Prostate gland (tissue), 2 donors: Measurements from ENCODE around the gene FAM161A. TPM values are rescaled to one million over a fixed set of nuclear protein-coding genes. Genes with fewer than 3 reads are reported as not detected.

Source experiments
- DNase-seq: peaks from one replicate; pipeline ENCODE4 v3.0.0-alpha.2; 2019; ENCODE audit warnings: low spot score
- H3K27ac ChIP-seq, 2 donors: fragments of 200-600 bp; sonication (generic); 2 replicates each; pipeline ENCODE4 v1.5.1; 2017 to 2019
- H3K27me3 ChIP-seq: fragments of 200-600 bp; sonication (generic); replicated peaks from 2 replicates; pipeline ENCODE4 v1.5.1; 2019; ENCODE audit not compliant: insufficient read depth
- H3K36me3 ChIP-seq, 2 donors: fragments of 200-600 bp; sonication (generic); 1 replicate in 1 of 2; 2 replicates in 1 of 2; pipeline versions ENCODE4 v1.5.1 to v1.8.1; 2017 to 2019
- H3K4me1 ChIP-seq: fragments of 200-600 bp; sonication (generic); replicated peaks from 2 replicates; pipeline ENCODE4 v1.5.1; 2019
- H3K4me3 ChIP-seq, 2 donors: fragments of 200-600 bp; sonication (generic); 2 replicates each; pipeline ENCODE4 v1.5.1; 2017 to 2019
- H3K9me3 ChIP-seq: fragments of 200-600 bp; sonication (generic); 2 replicates; pipeline ENCODE4 v1.5.1; 2017
- CTCF ChIP-seq, 4 experiments: fragments of 200-600 bp in 2 of 4; fragments of 450-650 bp in 2 of 4; sonication (generic) in 2 of 4; IDR thresholded peaks; 1 replicate in 3 of 4; 2 replicates in 1 of 4; pipeline ENCODE4 v1.5.1; 2016 to 2019; ENCODE audit warnings: antibody characterized with exemption in 4 of 4, mild to moderate bottlenecking in 2 of 4, moderate library complexity in 2 of 4
- POLR2A ChIP-seq: fragments of 450-650 bp; IDR thresholded peaks from one replicate; pipeline ENCODE4 v1.6.1; 2016; ENCODE audit warnings: antibody characterized with exemption, mild to moderate bottlenecking
- POLR2AphosphoS5 ChIP-seq: sonication (generic); formaldehyde crosslinking; IDR thresholded peaks from one replicate; pipeline ENCODE4 v1.6.1; 2017; ENCODE audit warnings: antibody characterized with exemption
- WGBS: methylation state at CpG from one replicate; pipeline ENCODE4 v1.1.5; 2018; 5-methylcytosine and 5-hydroxymethylcytosine counted together
- intact Hi-C: fragments of 100-400 bp; cut with DNase I; formaldehyde crosslinking; loops from one replicate; pipeline ENCODE4 v1.14.2; 2022
- total RNA-seq, 2 donors: library from RNA; depleted of rRNA; stranded (reverse); fragments of >200 nt; gene quantifications; one replicate each; pipeline ENCODE4 v1.1.0, GENCODE V29; 2016

Gene FAM161A
- total RNA-seq, 2 donors from 2014 or later: 1.8 to 5.0 TPM

GRCh38 chr2:61841286-61841685, 12.6 kb downstream of the FAM161A start:
- 88% methylated on average over 3 of the region's 3 CpGs for WGBS
- intact Hi-C loops: no loop called here

GRCh38 chr2:61834893-61835292, 19.0 kb downstream of the FAM161A start:
- Histone ChIP-seq H3K9me3 (no peaks in the 10 kb centered on the region), H3K36me3 (no peaks in the 10 kb centered on the region), H3K4me3 (no peak overlapping the region), H3K4me1 (no peaks in the 10 kb centered on the region), H3K27me3 (no peaks in the 10 kb centered on the region), H3K27ac (no peak overlapping the region)
- DNase-seq: no peak
- intact Hi-C loops: no loop called here
- 94% methylated on average over 1 of the region's 1 CpG for WGBS
- no peak for TF ChIP-seq CTCF (IDR thresholded peaks at IDR 0.05)
- no peak for TF ChIP-seq POLR2A
- no peak for TF ChIP-seq POLR2AphosphoS5

More at GRCh38 chr2:61841286-61841685, 12.6 kb downstream of the FAM161A start:
- H3K36me3 ChIP-seq: no peaks in the 10 kb centered on the region
- no peaks in the 10 kb centered on the region for H3K4me1 ChIP-seq
- no peaks in the 10 kb centered on the region for H3K27me3 ChIP-seq
- H3K27ac ChIP-seq: no peak overlapping the region
- DNase-seq: no peak
- no peaks in the 10 kb centered on the region for H3K9me3 ChIP-seq
- H3K4me3 ChIP-seq: no peak overlapping the region
- TF ChIP-seq CTCF (IDR thresholded peaks at IDR 0.05) (no peak), POLR2AphosphoS5 (no peak), POLR2A (no peak)

GRCh38 chr2:61833971-61834370, 19.9 kb downstream of the FAM161A start:
- H3K9me3 ChIP-seq: no peaks in the 10 kb centered on the region
- no peaks in the 10 kb centered on the region for H3K36me3 ChIP-seq
- 100% methylated on average over 1 of the region's 1 CpG for WGBS
- no peak overlapping the region for H3K4me3 ChIP-seq
- DNase-seq: no peak
- no peaks in the 10 kb centered on the region for H3K4me1 ChIP-seq
- no peak overlapping the region for H3K27ac ChIP-seq
- TF ChIP-seq POLR2AphosphoS5: no peak
- no peak for TF ChIP-seq CTCF (IDR thresholded peaks at IDR 0.05)
- no peak for TF ChIP-seq POLR2A
- intact Hi-C loops: no loop called here
- no peaks in the 10 kb centered on the region for H3K27me3 ChIP-seq

GRCh38 chr2:61832183-61832841, 21.5 kb downstream of the FAM161A start:
- Histone ChIP-seq H3K27me3 (no peaks in the 10 kb centered on the region), H3K36me3 (no peaks in the 10 kb centered on the region), H3K4me1 (no peaks in the 10 kb centered on the region), H3K27ac (no peak overlapping the region), H3K9me3 (no peaks in the 10 kb centered on the region), H3K4me3 (no peak overlapping the region)
- WGBS: 80% methylated on average over 11 of the region's 11 CpGs
- intact Hi-C loops: no loop called here
- DNase-seq: no peak
- TF ChIP-seq POLR2AphosphoS5 (no peak), CTCF (IDR thresholded peaks at IDR 0.05) (no peak), POLR2A (no peak)

GRCh38 chr2:61822255-61822654, 31.6 kb downstream of the FAM161A start:
- WGBS: 94% methylated on average over 2 of the region's 2 CpGs

More at GRCh38 chr2:61822255-61822654, 31.6 kb downstream of the FAM161A start:
- Histone ChIP-seq H3K27me3 (no peaks in the 10 kb centered on the region), H3K36me3 (no peaks in the 10 kb centered on the region), H3K4me1 (no peaks in the 10 kb centered on the region), H3K4me3 (no peak overlapping the region), H3K27ac (no peak overlapping the region), H3K9me3 (no peaks in the 10 kb centered on the region)
- intact Hi-C loops: no loop called here
- TF ChIP-seq POLR2A: no peak
- no peak for TF ChIP-seq POLR2AphosphoS5
- TF ChIP-seq CTCF (IDR thresholded peaks at IDR 0.05): no peak
- no peak for DNase-seq
